Measurements from ENCODE around the gene HIRA.

The HIRA gene

DNA sequence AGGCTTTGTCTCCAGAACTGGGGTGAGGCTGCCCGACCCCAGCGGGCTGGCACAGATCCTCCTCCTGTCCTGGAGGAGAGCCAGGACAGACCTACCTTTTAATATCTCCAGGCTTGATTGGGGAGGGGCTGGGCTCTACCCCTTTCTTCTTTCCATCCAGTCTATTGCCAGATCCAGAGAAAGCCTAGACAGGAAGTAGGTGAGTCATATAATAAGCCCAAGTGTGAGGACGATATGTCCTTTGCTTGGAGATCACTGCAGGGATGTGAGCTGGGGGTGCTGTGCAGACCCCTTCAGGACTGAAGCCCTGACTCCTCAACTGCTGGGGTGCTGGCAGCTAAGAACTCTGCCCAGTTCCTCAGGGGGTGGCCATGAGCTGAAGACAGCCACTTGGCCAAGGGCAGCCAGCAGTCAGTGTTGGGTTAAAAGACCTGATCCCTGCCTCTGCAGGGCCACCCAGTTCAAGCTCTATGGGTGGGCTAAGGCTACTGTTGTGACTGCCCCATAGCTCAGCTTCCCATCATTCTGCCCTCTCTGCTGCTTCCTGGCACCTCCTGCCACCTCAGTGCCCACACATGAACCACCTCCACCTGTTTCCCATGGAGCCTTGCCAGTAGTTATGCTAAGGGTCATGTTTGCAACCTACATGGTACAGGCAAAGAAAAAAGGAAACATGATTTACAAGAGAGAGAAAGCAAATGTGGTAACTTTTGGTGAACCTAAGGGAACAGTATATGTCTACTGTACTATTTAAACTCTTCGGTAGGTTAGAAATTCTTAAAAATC lies 24.2 kb upstream of the HIRA start:
- H3K36me3 ChIP-seq (ENCODE audit: insufficient read depth, low read length) = peaks cover 68% of the 10 kb centered on the region
- no peaks in the 10 kb centered on the region for H3K27me3 ChIP-seq (ENCODE audit: insufficient read depth, low read length)

DNA sequence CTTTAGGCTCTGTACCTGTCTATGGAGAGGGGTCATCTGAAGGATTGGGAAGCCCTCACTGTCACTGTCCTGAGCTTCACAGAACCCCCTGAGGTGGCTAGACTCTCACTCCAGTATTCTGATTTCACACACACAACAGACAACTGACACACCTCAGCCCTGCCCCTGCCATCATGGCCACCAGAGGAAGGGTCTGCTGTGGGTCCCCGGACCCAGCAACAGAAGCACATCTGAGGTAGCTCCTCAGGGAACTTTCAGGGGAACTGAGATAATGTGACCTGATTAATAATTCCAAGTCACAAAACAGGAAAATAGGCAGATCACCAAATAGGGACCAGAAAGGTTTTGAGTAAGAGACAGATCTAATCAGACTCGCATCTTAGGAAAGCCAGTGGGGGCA lies 23.5 kb upstream of the HIRA start:
- Histone ChIP-seq H2AFZ (ENCODE audit: low read depth, low read length) (no peak overlapping the region), H3K4me1 (ENCODE audit: insufficient read depth, low read length) (no peaks in the 10 kb centered on the region), H3K27me3 (ENCODE audit: insufficient read depth, low read length) (no peaks in the 10 kb centered on the region), H3K4me3 (ENCODE audit: low read length) (no peak overlapping the region), H3K9me3 (ENCODE audit: low read length) (no peaks in the 10 kb centered on the region), H3K36me3 (ENCODE audit: insufficient read depth, low read length) (peaks cover 69% of the 10 kb centered on the region)

More for the DNA sequence above, 24.2 kb upstream of the HIRA start:
- Histone ChIP-seq H3K4me3 (ENCODE audit: low read length) (no peak overlapping the region), H2AFZ (ENCODE audit: low read depth, low read length) (no peak overlapping the region), H3K4me1 (ENCODE audit: insufficient read depth, low read length) (no peaks in the 10 kb centered on the region), H3K9me3 (ENCODE audit: low read length) (no peaks in the 10 kb centered on the region)

DNA sequence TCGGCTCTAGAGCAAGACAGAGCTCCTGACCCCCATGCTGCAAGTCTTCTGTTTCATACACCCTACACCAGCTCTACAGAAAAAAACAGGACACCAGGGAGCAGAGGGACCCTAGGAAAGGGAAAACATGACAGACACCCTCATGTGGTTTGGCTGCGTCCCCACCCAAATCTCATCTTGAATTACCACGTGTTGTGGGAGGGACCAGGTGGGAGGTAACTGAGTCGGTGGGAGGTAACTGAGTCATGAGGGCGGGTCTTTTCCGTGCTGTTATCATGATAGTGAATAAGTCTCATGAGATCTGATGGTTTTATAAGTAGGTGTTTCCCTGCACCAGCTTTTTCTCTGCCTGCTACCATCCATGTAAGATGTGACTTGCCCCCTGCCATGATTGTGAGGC lies 22.6 kb upstream of the HIRA start:
- Histone ChIP-seq H3K4me1 (ENCODE audit: insufficient read depth, low read length) (peaks cover 2% of the 10 kb centered on the region), H3K9me3 (ENCODE audit: low read length) (no peaks in the 10 kb centered on the region), H3K27me3 (ENCODE audit: insufficient read depth, low read length) (no peaks in the 10 kb centered on the region), H2AFZ (ENCODE audit: low read depth, low read length) (no peak overlapping the region), H3K4me3 (ENCODE audit: low read length) (no peak overlapping the region), H3K36me3 (ENCODE audit: insufficient read depth, low read length) (peaks cover 74% of the 10 kb centered on the region)

DNA sequence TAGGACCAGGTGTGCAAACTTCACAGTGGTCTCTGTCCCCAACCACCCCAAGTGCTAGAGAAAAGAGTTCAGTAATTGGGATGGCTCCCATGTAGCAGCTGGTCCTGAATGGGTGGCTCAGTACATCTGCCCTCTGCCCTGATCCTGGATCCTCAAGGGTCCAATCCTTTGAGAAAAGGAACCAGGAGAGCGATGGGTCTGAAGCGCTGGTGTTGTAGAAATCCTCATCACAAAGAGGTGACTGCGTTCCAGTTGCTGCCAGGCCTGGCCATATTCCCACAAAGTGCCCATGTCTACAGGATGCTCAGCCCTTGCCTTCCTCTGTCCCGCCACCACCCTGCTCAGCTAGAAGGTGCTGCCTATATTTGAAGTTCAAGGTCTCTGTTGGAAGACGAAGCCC lies 22.2 kb upstream of the HIRA start:
- H3K36me3 ChIP-seq (ENCODE audit: insufficient read depth, low read length) = peaks cover 77% of the 10 kb centered on the region

DNA sequence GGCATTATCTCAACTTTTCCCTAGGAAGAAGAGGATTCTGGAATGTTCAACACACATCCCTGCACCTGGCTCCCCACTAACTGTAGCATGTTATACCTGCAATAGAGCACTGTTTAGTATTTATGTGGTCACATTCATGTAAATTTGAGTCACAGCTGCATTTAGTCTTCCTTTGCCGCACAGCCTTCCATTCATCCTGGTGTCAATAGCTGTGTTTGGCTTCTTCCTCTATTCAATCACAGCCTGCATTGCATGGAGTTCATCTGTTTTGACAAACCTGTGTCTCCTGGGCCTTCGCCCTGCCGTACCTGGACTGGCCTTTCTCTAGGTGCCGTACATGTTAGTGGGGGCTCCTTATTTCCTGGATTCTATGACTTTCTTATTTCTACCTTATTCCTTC lies 20.0 kb upstream of the HIRA start:
- Histone ChIP-seq H3K9me3 (ENCODE audit: low read length) (no peaks in the 10 kb centered on the region), H3K27me3 (ENCODE audit: insufficient read depth, low read length) (no peaks in the 10 kb centered on the region), H2AFZ (ENCODE audit: low read depth, low read length) (no peak overlapping the region), H3K36me3 (ENCODE audit: insufficient read depth, low read length) (peaks cover 64% of the 10 kb centered on the region), H3K4me3 (ENCODE audit: low read length) (no peak overlapping the region), H3K4me1 (ENCODE audit: insufficient read depth, low read length) (peaks cover 17% of the 10 kb centered on the region)

More for the DNA sequence above, 22.2 kb upstream of the HIRA start:
- no peaks in the 10 kb centered on the region for H3K9me3 ChIP-seq (ENCODE audit: low read length)
- H3K4me1 ChIP-seq (ENCODE audit: insufficient read depth, low read length) = peaks cover 6% of the 10 kb centered on the region
- H2AFZ ChIP-seq (ENCODE audit: low read depth, low read length) = no peak overlapping the region
- H3K4me3 ChIP-seq (ENCODE audit: low read length) = no peak overlapping the region
- no peaks in the 10 kb centered on the region for H3K27me3 ChIP-seq (ENCODE audit: insufficient read depth, low read length)

DNA sequence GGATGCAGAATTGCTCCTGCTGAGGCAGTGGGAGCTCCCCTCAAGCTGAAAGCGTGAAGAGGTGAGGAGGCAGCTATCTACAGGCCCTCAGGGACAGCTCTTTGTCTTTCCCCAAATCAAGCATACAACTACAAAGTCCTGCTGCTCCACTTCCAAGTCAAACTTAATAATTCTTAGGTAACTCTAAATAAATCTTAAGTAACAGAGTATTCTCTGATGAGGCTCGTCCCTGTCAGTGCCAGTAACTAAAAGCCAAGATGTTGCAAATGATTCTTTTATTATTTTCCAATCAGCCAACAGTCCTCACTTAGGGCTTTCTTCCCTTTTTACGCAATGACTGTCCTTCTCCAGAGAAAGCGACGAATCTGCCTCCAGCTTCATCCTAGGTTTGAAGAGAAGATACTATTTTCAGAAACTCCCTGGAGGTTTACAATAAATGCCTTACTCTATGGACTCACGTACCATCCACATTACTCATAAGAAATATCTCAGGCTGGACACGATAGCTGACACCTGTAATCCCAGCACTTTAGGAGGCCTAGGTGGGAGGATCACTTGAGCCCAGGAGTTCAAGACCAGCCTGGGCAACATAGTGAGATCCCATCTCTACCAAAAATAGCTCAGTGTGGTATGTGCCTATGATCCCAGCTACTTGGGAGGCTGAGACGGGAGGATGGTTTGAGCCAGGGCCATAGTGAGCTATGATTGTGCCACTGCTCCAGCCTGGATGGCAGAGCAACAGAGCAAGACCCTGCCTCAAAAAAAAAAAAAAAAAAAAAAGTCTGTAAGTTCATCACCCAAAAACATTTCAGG lies 19.0 kb upstream of the HIRA start:
- Histone ChIP-seq H3K4me1 (ENCODE audit: insufficient read depth, low read length) (peaks cover 25% of the 10 kb centered on the region), H3K9me3 (ENCODE audit: low read length) (no peaks in the 10 kb centered on the region), H3K36me3 (ENCODE audit: insufficient read depth, low read length) (peaks cover 54% of the 10 kb centered on the region), H3K27me3 (ENCODE audit: insufficient read depth, low read length) (no peaks in the 10 kb centered on the region), H3K4me3 (ENCODE audit: low read length) (no peak overlapping the region), H2AFZ (ENCODE audit: low read depth, low read length) (no peak overlapping the region)

DNA sequence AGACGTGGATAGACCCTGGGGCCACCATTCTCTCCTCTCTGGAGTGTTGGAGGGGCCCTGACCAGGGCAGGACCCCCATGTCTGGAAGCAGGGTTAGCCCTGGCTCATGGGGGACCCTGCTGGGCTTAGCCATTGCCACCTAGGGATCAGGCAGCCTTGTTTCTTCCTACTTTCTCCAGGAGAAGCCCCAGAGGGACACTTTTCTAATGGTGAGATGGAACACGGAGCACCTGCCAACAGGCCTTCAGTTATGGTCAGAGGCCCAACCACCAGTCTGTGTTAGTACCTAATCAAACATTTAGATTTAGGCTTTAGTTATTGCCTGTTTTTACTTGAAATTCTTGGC lies 17.9 kb upstream of the HIRA start:
- H3K9me3 ChIP-seq (ENCODE audit: low read length) = no peaks in the 10 kb centered on the region
- H3K4me3 ChIP-seq (ENCODE audit: low read length) = no peak overlapping the region
- no peak overlapping the region for H2AFZ ChIP-seq (ENCODE audit: low read depth, low read length)
- no peaks in the 10 kb centered on the region for H3K27me3 ChIP-seq (ENCODE audit: insufficient read depth, low read length)
- H3K36me3 ChIP-seq (ENCODE audit: insufficient read depth, low read length) = peaks cover 49% of the 10 kb centered on the region
- peaks cover 25% of the 10 kb centered on the region for H3K4me1 ChIP-seq (ENCODE audit: insufficient read depth, low read length)

DNA sequence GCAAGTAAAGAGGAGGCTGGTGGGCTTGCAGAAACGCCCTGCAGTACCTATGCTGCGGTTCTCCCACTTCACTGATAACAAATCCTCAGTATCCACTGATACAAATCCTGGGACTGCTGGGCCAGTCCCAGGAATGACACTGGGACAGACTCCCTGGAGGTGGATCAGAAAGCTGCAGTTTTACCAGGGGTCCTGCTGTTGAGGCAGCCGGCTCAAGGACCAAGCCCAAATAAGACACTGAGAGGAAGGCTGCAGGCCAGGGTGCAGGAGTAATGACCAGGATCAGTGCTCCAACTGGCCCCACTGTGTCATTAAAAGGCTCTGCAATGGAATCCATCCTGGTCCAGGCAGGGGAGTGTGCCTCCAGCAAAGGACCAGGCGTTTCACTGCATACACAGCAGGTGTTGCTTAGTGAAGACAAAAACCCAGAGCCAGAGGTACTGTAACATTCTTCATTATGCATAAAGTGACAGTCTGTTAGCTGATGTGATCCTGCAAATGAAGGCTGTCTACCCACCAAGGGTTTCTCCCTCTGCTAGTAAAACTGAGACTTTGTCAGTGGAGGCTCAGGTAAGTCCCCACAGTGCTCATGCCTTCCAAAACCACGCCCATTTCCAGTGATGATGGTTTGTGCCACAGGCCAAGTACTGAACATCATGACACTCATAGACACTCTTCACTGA lies 17.3 kb upstream of the HIRA start:
- no peaks in the 10 kb centered on the region for H3K27me3 ChIP-seq (ENCODE audit: insufficient read depth, low read length)
- H3K4me3 ChIP-seq (ENCODE audit: low read length) = peak overlapping the region; percentile 58
- H2AFZ ChIP-seq (ENCODE audit: low read depth, low read length) = no peak overlapping the region
- H3K9me3 ChIP-seq (ENCODE audit: low read length) = no peaks in the 10 kb centered on the region
- H3K36me3 ChIP-seq (ENCODE audit: insufficient read depth, low read length) = peaks cover 49% of the 10 kb centered on the region
- H3K4me1 ChIP-seq (ENCODE audit: insufficient read depth, low read length) = peaks cover 25% of the 10 kb centered on the region

DNA sequence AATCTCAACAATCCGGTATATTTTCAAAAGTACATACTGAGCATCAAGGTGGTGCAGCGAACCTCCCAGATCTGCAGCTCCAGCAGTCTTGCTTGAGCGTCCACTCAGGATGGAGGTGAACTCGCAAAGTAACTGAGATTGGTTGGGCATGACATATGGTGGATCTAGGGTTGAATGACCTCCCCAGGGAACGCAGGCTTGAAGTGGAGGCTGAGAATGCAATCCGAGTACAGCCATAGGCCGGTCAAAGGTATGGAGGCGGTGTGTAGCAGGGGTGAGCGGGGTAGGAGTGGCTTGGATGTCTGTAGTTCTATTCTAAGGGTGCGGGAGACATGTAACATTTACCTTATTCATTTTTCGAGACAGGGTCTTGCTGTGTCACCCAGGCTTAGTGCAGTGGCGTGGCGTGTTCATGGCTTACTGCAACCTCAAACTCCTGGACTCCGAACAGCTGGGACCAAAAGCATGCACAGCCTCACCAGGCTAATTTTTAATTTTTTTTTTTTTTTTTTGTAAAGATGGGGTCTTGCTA lies 16.6 kb upstream of the HIRA start:
- Histone ChIP-seq H2AFZ (ENCODE audit: low read depth, low read length) (peak overlapping the region; percentile 23), H3K36me3 (ENCODE audit: insufficient read depth, low read length) (peaks cover 46% of the 10 kb centered on the region), H3K4me1 (ENCODE audit: insufficient read depth, low read length) (peaks cover 25% of the 10 kb centered on the region)

DNA sequence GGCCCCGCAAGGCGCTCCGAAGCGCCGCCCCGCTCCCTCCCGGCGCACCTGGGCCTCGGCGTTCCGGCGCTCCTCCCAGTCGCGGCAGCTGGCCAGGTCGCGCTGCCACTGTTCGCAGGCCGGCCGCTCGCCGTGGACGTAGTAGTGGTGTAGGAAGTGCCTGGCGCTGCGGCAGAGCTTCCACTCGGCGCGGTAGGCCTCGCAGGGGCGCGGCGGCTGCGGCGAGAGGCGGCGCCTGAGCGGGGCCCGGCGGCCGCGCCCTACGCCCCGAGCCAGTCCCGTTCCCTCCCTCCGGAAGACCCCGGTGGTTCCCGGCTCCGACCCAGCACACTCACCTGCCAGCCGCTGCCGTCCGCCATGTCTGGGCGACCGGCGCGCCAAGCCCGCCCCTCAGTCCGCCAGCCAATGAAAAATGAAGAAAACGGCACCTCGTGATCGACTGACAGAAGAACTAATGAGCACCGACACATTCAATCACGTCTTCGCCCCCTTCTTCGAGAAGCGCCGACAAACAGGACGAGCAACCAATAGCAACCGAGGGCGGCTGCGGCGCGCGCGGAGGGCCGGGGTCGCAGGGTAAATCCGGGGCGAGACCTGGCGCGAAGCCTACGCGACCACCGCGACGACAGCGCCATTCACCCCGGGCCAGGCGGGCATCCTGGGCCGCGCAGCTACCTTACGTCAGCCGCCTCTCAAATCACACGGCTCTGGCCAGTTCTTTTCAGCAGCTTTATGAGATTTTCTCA lies 16.0 kb upstream of the HIRA start, which contains the start of gene C22orf39:
Gene C22orf39 (minus strand): TSS at position 382 of the 746 bp plus-strand sequence. CDS start 23 bp downstream, at position 359.
- H3K9me3 ChIP-seq (ENCODE audit: low read length) = no peaks in the 10 kb centered on the region
- H3K4me3 ChIP-seq (ENCODE audit: low read length) = peak within 1 kb of the TSS; percentile 58
- no peaks in the 10 kb centered on the region for H3K27me3 ChIP-seq (ENCODE audit: insufficient read depth, low read length)
- peak within 1 kb of the TSS; percentile 75 for H2AFZ ChIP-seq (ENCODE audit: low read depth, low read length)
- H3K36me3 ChIP-seq (ENCODE audit: insufficient read depth, low read length) = peaks cover 40% of the 10 kb centered on the region
- H3K4me1 ChIP-seq (ENCODE audit: insufficient read depth, low read length) = peaks cover 25% of the 10 kb centered on the region

More for the DNA sequence above, 16.6 kb upstream of the HIRA start:
- Histone ChIP-seq H3K27me3 (ENCODE audit: insufficient read depth, low read length) (no peaks in the 10 kb centered on the region), H3K4me3 (ENCODE audit: low read length) (peak overlapping the region; percentile 58), H3K9me3 (ENCODE audit: low read length) (no peaks in the 10 kb centered on the region)

DNA sequence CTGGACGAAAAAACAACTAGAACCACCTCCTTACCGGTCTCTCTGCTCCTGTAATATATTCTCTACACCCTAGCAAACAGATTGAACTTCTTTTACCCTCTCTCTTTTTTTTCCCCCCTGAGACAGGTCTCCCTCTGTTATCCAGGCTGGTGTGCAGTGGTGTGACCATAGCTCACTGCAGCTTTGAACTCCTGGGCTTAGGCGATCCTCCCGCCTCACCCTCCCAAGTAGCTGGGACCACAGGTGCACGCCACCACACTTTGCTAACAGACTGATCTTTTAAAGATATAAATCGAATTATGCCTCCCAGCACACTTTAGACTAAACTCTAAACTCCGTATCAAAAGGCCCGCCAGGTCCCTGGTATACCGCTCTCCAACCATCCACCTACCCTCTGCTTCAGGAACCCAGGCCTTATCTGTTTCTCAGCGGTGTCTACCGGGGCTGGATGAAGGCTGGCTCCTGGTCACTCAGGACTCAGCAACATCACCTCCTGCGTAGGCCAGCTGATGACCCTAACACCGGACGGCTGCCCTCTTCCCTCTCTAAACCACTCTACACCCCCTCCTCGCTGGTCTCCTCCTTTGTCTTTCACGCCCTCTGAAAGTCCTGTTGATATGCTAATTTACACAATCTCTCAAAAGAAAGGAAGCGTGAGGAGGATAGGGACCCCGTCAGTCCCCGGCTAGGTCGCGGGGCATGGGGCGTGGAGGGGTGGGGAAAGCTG lies 15.2 kb upstream of the HIRA start:
- H3K36me3 ChIP-seq (ENCODE audit: insufficient read depth, low read length) = peaks cover 43% of the 10 kb centered on the region

More for the DNA sequence above, 15.2 kb upstream of the HIRA start:
- Histone ChIP-seq H3K9me3 (ENCODE audit: low read length) (no peaks in the 10 kb centered on the region), H2AFZ (ENCODE audit: low read depth, low read length) (peak overlapping the region; percentile 75), H3K27me3 (ENCODE audit: insufficient read depth, low read length) (no peaks in the 10 kb centered on the region), H3K4me1 (ENCODE audit: insufficient read depth, low read length) (peaks cover 25% of the 10 kb centered on the region), H3K4me3 (ENCODE audit: low read length) (peak overlapping the region; percentile 58)
